ENCODE data around the gene PRKAR1B.

Gene PRKAR1B

DNA sequence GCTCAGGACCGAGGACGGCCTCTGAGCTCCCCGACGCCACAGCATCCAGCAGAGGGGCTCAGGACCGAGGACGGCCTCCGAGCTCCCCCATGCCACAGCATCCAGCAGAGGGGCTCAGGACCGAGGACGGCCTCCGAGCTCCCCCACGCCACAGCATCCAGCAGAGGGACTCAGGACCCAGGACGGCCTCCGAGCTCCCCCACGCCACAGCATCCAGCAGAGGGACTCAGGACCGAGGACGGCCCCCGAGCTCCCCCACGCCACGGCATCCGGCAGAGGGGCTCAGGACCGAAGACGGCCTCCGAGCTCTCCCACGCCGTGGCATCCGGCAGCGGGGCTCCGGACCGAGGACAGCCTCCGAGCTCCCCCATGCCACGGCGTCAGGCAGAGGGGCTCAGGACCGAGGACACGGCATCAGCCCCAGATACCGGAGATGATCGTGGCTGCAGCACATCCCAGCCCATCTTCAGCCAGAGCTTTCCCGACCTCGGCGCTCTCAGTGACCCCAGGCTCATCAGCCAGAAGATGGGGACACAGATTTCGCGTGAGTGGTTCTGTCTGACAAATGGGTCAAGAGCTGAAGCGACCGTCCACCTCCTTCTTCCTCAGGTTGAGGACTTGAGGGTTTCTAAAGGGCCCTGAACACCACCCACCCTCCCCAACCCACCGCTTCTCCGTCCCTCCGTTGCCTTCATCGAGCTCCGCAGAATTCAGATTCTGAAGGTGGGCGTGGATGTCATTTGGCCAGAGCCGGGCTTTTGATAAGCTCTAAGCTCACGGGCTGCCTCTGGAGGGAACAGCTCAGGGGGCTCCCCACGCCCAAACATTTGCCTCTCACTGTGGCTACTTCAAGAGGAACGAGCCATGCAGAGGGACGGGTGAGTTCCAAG is 56.3 kb downstream of the PRKAR1B start:
- TF ChIP-seq ZIC2 (tag by site-specific recombination; IDR thresholded peaks at IDR 0.05) (no peak), ZNF639 (tag by site-specific recombination; IDR thresholded peaks at IDR 0.05) (no peak), ZNF791 (tag by site-specific recombination; IDR thresholded peaks at IDR 0.05) (no peak), ZFP37 (tag by site-specific recombination; IDR thresholded peaks at IDR 0.05) (no peak), ZBTB21 (tag by site-specific recombination; IDR thresholded peaks at IDR 0.05) (no peak), TCF7L2 (IDR thresholded peaks at IDR 0.05; ENCODE audit: borderline replicate concordance, low read depth, low read length) (no peak), ZBTB7A (tag by site-specific recombination; IDR thresholded peaks at IDR 0.05; ENCODE audit: low read depth) (no peak), ZNF513 (tag by site-specific recombination; IDR thresholded peaks at IDR 0.05) (no peak), HOXC10 (CRISPR knock-in tag; IDR thresholded peaks at IDR 0.05) (no peak), ZNF433 (tag by site-specific recombination; IDR thresholded peaks at IDR 0.05; ENCODE audit: low read depth) (no peak), SP2 (tag by site-specific recombination; IDR thresholded peaks at IDR 0.05) (no peak), ZNF558 (tag by site-specific recombination; IDR thresholded peaks at IDR 0.05) (no peak), ZNF146 (tag by site-specific recombination; IDR thresholded peaks at IDR 0.05) (no peak), ZNF747 (tag by site-specific recombination; IDR thresholded peaks at IDR 0.05) (no peak), ZNF280D (tag by site-specific recombination; IDR thresholded peaks at IDR 0.05) (no peak), ZFP69B (tag by site-specific recombination; IDR thresholded peaks at IDR 0.05) (no peak)
- TF ChIP-seq, protein P1, sequence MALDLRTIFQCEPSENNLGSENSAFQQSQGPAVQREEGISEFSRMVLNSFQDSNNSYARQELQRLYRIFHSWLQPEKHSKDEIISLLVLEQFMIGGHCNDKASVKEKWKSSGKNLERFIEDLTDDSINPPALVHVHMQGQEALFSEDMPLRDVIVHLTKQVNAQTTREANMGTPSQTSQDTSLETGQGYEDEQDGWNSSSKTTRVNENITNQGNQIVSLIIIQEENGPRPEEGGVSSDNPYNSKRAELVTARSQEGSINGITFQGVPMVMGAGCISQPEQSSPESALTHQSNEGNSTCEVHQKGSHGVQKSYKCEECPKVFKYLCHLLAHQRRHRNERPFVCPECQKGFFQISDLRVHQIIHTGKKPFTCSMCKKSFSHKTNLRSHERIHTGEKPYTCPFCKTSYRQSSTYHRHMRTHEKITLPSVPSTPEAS (tag by site-specific recombination; IDR thresholded peaks at IDR 0.05), result no peak
- Histone ChIP-seq H3K4me3 (ENCODE audit: low read depth, low read length) (no peak overlapping the region), H3K27ac (ENCODE audit: extremely low read depth, low read depth, low read length) (no peak overlapping the region), H3K36me3 (ENCODE audit: control insufficient read depth in 2 of 2, insufficient read depth in 1 of 2, low read length in 2 of 2) (peaks cover 0 to 3% of the 10 kb centered on the region in 2 experiments; a peak in 2 of 3 replicates), H3K4me1 (ENCODE audit: control insufficient read depth, insufficient read depth, low read length) (no peaks in the 10 kb centered on the region), H3K9me3 (ENCODE audit: control insufficient read depth, insufficient read depth, low read depth, low read length) (no peaks in the 10 kb centered on the region)
- POLR2A ChIA-PET, result no interaction called here
- CTCF ChIA-PET, result interaction anchor here (0.7 kb wide), 1 partner anchor 32 kb away, joined by 3 read pairs; no protein-coding TSS in a partner anchor

GRCh38 chr7:668958-669357 is 58.1 kb downstream of the PRKAR1B start:
- no peaks in the 10 kb centered on the region for H3K9me3 ChIP-seq (ENCODE audit: control insufficient read depth, insufficient read depth, low read depth, low read length)
- no peaks in the 10 kb centered on the region for H3K4me1 ChIP-seq (ENCODE audit: control insufficient read depth, insufficient read depth, low read length)
- H3K27ac ChIP-seq (ENCODE audit: extremely low read depth, low read depth, low read length), result no peak overlapping the region
- peaks cover 0 to 3% of the 10 kb centered on the region in 2 experiments; a peak in 2 of 3 replicates for H3K36me3 ChIP-seq (ENCODE audit: control insufficient read depth in 2 of 2, insufficient read depth in 1 of 2, low read length in 2 of 2)
- ChIA-PET POLR2A (no interaction called here), CTCF (no interaction called here)
- H3K4me3 ChIP-seq (ENCODE audit: low read depth, low read length), result no peak overlapping the region
- TF ChIP-seq HOXD13 (CRISPR knock-in tag; IDR thresholded peaks at IDR 0.05; ENCODE audit: borderline replicate concordance), result no peak
- no peak for TF ChIP-seq ZNF138 (tag by site-specific recombination; IDR thresholded peaks at IDR 0.05; ENCODE audit: borderline replicate concordance)
- TF ChIP-seq ZNF146 (tag by site-specific recombination; IDR thresholded peaks at IDR 0.05), result peak; percentile 98
- no peak for TF ChIP-seq KLF10 (tag by site-specific recombination; IDR thresholded peaks at IDR 0.05)
- TF ChIP-seq ZNF530 (tag by site-specific recombination; IDR thresholded peaks at IDR 0.05; ENCODE audit: low read depth), result no peak
- no peak for TF ChIP-seq ZNF658 (tag by site-specific recombination; IDR thresholded peaks at IDR 0.05)
- TF ChIP-seq, protein P2, sequence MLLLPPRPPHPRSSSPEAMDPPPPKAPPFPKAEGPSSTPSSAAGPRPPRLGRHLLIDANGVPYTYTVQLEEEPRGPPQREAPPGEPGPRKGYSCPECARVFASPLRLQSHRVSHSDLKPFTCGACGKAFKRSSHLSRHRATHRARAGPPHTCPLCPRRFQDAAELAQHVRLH (tag by site-specific recombination; IDR thresholded peaks at IDR 0.05), result no peak
- no peak for TF ChIP-seq ZNF600 (tag by site-specific recombination; IDR thresholded peaks at IDR 0.05)
- no peak for TF ChIP-seq ZNF280C (tag by site-specific recombination; IDR thresholded peaks at IDR 0.05)
- no peak for TF ChIP-seq ZNF114 (tag by site-specific recombination; IDR thresholded peaks at IDR 0.05)
